Measurements from ENCODE around the gene PLEKHA4. TPM values are rescaled to one million over a fixed set of nuclear protein-coding genes. Genes with fewer than 3 reads are reported as not detected.
"Not testable (repeated sequence)": the region's sequence is repeated elsewhere in the genome, so short reads cannot be mapped to it uniquely, and the experiment has no call there.

The PLEKHA4 gene
- total RNA-seq, 2 donors from 2014 or later, result 9.4 to 22.9 TPM

DNA sequence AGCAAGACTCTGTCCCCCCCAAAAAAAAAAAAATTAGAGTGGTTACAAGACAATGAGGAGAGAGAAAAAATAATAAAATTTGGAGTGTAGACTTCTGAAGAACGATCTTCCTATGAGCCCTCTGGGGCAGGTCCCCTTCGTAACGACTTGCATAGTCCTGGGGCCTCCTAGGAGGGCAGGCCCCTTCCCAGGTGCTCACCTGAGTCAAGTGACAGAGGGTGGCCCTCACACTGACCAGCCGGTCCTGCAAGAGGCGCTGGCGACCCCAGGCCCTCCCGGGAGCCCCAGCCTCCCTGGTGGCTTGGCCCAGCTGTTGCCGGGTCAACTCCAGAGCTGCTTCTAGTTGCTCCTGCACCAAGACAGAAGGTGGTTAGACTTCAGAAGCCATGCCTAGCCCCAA lies 14.9 kb downstream of the PLEKHA4 start:
- no peak for TF ChIP-seq POLR2A (IDR thresholded peaks at IDR 0.05)
- no peak for TF ChIP-seq POLR2AphosphoS5 (IDR thresholded peaks at IDR 0.05)
- TF ChIP-seq, protein P1, sequence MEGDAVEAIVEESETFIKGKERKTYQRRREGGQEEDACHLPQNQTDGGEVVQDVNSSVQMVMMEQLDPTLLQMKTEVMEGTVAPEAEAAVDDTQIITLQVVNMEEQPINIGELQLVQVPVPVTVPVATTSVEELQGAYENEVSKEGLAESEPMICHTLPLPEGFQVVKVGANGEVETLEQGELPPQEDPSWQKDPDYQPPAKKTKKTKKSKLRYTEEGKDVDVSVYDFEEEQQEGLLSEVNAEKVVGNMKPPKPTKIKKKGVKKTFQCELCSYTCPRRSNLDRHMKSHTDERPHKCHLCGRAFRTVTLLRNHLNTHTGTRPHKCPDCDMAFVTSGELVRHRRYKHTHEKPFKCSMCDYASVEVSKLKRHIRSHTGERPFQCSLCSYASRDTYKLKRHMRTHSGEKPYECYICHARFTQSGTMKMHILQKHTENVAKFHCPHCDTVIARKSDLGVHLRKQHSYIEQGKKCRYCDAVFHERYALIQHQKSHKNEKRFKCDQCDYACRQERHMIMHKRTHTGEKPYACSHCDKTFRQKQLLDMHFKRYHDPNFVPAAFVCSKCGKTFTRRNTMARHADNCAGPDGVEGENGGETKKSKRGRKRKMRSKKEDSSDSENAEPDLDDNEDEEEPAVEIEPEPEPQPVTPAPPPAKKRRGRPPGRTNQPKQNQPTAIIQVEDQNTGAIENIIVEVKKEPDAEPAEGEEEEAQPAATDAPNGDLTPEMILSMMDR (IDR thresholded peaks at IDR 0.05), result no peak
- Histone ChIP-seq H3K27me3 (replicated peaks; ENCODE audit: insufficient read depth) (no peaks in the 10 kb centered on the region), H3K4me1 (replicated peaks) (no peaks in the 10 kb centered on the region), H3K4me3 (no peak overlapping the region), H3K27ac (no peak overlapping the region), H3K9me3 (no peaks in the 10 kb centered on the region), H3K36me3 (no peaks in the 10 kb centered on the region)
- no peak for DNase-seq (ENCODE audit: low spot score)
- WGBS, result 96% methylated on average over 8 of the region's 8 CpGs
- intact Hi-C loops (cut with DNase I), result no loop called here

DNA sequence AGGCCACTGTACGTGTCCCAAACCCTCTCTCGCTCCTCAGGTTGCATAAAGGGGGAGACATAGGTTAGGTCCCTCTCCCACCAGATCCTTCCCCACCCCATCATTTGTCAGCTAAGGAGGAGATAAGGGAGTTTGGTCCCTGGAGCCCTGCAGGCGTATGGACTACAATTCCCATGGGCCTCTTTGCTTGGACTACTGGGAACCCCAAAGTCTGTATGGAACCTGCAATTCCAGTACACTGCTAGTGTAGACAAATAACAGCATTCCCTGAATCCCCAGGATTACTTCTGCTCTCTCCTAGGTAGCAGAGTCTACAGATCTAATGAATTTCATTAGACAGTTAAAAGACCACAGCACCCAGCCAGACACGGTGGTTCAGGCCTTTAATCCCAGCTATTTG lies 16.1 kb downstream of the PLEKHA4 start:
- intact Hi-C loops (cut with DNase I), result no loop called here
- no peaks in the 10 kb centered on the region for H3K27me3 ChIP-seq (replicated peaks; ENCODE audit: insufficient read depth)
- no peaks in the 10 kb centered on the region for H3K4me1 ChIP-seq (replicated peaks)
- no peaks in the 10 kb centered on the region for H3K9me3 ChIP-seq
- no peak for DNase-seq (ENCODE audit: low spot score)
- H3K36me3 ChIP-seq, result no peaks in the 10 kb centered on the region
- H3K4me3 ChIP-seq, result no peak overlapping the region
- no peak overlapping the region for H3K27ac ChIP-seq
- WGBS, result 91% methylated on average over 4 of the region's 4 CpGs
- TF ChIP-seq POLR2A (IDR thresholded peaks at IDR 0.05) (no peak), POLR2AphosphoS5 (IDR thresholded peaks at IDR 0.05) (no peak)
- TF ChIP-seq, protein P1 (IDR thresholded peaks at IDR 0.05), result no peak

DNA sequence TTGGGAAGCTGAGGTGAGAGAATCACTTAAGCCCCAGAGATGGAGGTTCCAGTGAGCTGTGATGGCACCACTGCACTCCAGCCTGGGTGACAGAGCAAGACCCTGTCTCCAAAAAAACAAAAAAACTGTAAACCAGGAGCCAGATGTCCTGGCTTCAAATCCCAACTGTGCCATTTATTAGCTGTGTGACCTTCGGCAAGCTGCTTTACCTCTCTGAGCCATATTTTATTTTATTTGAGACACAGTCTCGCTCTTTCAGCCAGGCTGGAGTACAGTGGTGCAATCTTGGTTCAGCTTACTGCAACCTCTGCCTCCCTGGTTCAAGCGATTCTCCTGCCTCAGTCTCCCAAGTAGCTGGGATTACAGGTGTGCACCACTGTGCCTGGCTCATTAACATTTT lies 21.8 kb downstream of the PLEKHA4 start:
- WGBS, result 93% methylated on average over 3 of the region's 3 CpGs
- H3K36me3 ChIP-seq; H3K9me3 ChIP-seq; H3K4me1 ChIP-seq (replicated peaks); H3K27ac ChIP-seq; DNase-seq (ENCODE audit: low spot score); H3K27me3 ChIP-seq (replicated peaks; ENCODE audit: insufficient read depth); intact Hi-C loops (cut with DNase I); H3K4me3 ChIP-seq: not testable (repeated sequence)

DNA sequence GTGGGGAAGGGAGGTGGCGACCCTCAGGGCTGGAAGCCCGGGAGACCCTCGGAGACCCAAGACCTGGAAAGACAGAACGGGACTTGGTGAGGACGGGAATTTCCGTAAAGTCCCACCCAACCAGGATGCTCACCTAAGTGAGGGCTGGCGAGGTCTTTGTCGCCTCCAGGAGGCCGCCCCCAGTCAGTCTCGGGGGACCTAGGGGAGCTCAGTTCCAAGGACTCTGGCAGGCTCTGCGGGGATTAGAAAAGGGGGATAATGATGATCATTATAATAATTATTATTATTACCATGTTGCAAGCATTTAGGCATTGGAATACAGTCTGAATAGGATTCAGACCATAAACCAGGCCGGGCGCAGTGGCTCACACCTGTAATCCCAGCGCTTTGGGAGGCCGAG lies 23.0 kb downstream of the PLEKHA4 start:
- no peak for TF ChIP-seq POLR2A (IDR thresholded peaks at IDR 0.05)
- TF ChIP-seq, protein P1 (IDR thresholded peaks at IDR 0.05), result no peak
- TF ChIP-seq POLR2AphosphoS5 (IDR thresholded peaks at IDR 0.05), result no peak
- H3K4me3 ChIP-seq, result no peak overlapping the region
- intact Hi-C loops (cut with DNase I), result no loop called here
- H3K4me1 ChIP-seq (replicated peaks), result no peaks in the 10 kb centered on the region
- no peaks in the 10 kb centered on the region for H3K27me3 ChIP-seq (replicated peaks; ENCODE audit: insufficient read depth)
- 88% methylated on average over 15 of the region's 15 CpGs for whole genome bisulfite sequencing
- no peak overlapping the region for H3K27ac ChIP-seq
- H3K9me3 ChIP-seq, result no peaks in the 10 kb centered on the region
- H3K36me3 ChIP-seq, result no peaks in the 10 kb centered on the region
- no peak for DNase-seq (ENCODE audit: low spot score)

DNA sequence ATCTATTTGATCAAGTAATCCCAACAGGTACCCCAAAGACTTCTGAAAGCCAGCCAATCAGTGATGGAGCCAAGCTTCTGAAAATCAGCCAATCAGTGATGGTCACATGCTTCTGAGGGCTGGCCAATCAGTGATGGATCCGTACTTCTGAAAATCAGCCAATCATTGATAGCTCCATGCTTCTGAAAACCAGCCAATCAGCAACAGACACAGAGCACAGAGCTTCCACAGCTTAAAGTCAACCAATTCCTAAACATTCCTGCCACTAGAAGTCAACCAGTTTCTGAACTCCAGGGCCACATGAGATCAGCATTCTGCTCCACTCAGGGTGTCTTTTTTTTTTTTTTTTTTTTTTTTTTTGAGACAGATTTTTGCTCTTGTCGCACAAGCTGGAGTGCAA lies 23.9 kb downstream of the PLEKHA4 start:
- TF ChIP-seq, protein P1 (IDR thresholded peaks at IDR 0.05), result no peak
- TF ChIP-seq POLR2A (IDR thresholded peaks at IDR 0.05), result no peak
- no peak for TF ChIP-seq POLR2AphosphoS5 (IDR thresholded peaks at IDR 0.05)
- Histone ChIP-seq H3K36me3 (no peaks in the 10 kb centered on the region), H3K4me1 (replicated peaks) (no peaks in the 10 kb centered on the region), H3K27ac (no peak overlapping the region), H3K27me3 (replicated peaks; ENCODE audit: insufficient read depth) (no peaks in the 10 kb centered on the region), H3K9me3 (no peaks in the 10 kb centered on the region), H3K4me3 (no peak overlapping the region)
- intact Hi-C loops (cut with DNase I), result loop anchor here (5.0 kb wide), 1 partner anchor 197 kb away; the partner anchor contains the start of gene CA11
- no peak for DNase-seq (ENCODE audit: low spot score)
- 91% methylated on average over 2 of the region's 2 CpGs for WGBS
